B cell (primary cell): Measurements from ENCODE around the gene AMD1.

ENCODE experiments used
- EZH2 ChIP-seq: IDR thresholded peaks from 2 replicates; pipeline ENCODE4 v1.6.1; 2012; ENCODE audit warnings: borderline replicate concordance, low read depth, mild to moderate bottlenecking, moderate library complexity, low read length; ENCODE audit not compliant: insufficient read depth, poor library complexity, severe bottlenecking
- TF ChIP-seq, protein P1 (sequence below): fragments of 200-600 bp; IDR thresholded peaks from one replicate; pipeline ENCODE4 v1.8.0; 2022; ENCODE audit warnings: antibody characterized with exemption, mild to moderate bottlenecking

DNA sequence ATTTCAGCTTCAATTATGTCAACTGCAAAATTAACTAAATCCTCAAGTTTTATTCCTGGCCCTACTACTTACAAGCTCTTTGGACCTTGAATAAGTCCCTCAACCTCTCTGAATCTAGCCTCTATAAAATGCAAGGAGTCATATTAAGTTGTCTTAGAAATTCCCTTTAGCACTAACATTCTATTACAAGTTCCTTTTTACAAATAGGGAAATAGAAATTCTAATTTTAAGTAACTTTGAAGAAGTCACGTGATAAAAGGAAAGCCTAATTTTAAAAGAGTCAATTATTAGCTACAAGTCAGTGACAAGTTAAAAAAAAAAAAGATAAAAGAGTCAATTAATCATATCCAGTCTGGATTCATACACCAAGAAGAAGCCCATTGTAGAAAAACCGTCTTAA lies 59.3 kb downstream of the AMD1 start:
- TF ChIP-seq EZH2 = no peak
- TF ChIP-seq, protein P1, sequence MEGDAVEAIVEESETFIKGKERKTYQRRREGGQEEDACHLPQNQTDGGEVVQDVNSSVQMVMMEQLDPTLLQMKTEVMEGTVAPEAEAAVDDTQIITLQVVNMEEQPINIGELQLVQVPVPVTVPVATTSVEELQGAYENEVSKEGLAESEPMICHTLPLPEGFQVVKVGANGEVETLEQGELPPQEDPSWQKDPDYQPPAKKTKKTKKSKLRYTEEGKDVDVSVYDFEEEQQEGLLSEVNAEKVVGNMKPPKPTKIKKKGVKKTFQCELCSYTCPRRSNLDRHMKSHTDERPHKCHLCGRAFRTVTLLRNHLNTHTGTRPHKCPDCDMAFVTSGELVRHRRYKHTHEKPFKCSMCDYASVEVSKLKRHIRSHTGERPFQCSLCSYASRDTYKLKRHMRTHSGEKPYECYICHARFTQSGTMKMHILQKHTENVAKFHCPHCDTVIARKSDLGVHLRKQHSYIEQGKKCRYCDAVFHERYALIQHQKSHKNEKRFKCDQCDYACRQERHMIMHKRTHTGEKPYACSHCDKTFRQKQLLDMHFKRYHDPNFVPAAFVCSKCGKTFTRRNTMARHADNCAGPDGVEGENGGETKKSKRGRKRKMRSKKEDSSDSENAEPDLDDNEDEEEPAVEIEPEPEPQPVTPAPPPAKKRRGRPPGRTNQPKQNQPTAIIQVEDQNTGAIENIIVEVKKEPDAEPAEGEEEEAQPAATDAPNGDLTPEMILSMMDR = no peak
